HG03135 (cell line): Measurements from ENCODE around the gene COL26A1.
"Not testable (repeated sequence)": the region's sequence is repeated elsewhere in the genome, so short reads cannot be mapped to it uniquely, and the experiment has no call there.

Experiments
- ATAC-seq: cut with Tn5 transposase; IDR thresholded peaks from one replicate; pipeline ENCODE4 v1.9.1; 2021; ENCODE audit warnings: mild to moderate bottlenecking, moderate library complexity; ENCODE audit not compliant: unreplicated experiment

Gene COL26A1

DNA sequence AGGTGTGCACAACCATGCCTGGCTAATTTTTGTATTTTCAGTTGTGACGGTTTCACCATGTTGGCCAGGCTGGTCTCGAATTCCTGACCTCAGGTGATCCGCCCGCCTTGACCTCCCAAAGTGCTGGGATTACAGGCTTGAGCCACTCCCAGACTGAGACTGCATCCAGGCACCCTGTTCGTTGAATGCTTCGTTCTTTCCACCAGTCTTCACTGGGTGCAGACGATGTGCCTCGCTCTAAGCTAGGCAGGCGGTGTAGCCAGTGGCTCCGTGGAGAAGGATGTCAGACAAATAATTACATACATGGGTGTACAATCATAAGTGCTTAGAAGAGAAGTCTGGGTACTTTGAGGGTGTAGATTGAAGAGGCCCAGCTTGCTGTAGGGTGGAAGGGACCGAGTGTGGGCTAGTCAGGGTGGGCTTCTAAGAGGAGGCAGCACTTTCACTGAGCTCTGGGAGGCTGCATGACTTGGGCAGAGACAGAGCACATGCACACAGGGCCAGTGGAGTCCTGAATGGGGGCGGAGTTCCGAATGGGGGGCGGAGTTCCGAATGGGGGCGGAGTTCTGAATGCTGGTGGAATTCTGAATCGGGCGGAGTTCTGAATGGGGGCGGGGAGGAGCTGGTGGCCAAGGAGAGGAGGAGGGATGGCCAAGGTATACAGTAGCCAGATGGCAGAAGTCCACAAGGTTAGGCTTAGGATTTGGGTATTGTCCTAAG lies 74.3 kb downstream of the COL26A1 start:
- ATAC-seq, result no peak

DNA sequence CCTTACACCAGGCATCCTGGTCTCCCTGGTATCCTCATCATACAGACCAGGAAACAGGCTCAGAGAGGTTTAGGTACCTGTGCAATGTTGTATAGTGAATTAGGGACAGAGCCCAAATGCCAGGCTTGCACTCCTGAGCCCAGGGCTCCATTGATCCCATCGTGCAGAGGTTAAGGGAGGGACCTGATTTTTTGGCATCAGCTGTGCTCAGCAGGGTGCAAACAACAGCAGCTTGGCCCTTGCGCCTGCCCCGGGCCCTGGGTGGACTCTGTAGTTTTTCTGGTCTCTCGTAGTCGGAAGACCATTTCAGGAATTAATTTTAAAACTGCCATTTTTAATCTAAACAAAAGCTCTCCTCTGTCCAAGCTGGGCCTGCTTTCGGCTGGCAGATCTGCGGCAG lies 79.2 kb downstream of the COL26A1 start:
- ATAC-seq, result no peak

DNA sequence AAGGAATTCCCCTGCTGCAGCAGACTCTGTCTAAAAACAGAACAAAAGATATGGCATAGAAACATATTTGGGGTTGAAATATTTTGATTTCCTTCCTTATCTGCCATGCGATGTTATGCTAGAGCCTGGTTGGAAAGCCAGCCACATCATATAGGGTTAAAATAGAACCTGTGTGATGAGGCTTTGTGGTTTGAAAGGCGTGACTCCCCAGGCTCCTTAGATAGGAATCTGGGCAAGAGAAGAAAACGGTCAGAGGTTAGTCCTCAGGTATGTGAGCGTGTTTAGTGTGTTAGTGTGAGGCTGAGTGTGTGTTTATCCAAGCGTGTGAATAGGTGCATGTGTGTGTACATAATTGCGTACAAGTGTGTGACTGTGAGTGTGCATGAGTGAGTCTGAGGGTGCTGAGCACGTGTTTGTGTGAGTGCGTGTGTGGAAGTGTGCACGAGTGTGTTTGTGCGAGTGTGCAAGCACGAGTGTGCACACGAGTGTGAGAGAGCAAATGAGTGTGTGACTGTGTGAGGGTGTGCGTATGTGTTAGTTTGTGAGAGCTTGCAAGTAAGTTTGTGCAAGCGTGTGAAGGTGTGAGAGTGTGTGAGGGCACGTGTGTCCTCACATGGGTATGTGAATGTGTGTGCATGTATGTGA lies 79.9 kb downstream of the COL26A1 start:
- no peak for ATAC-seq

DNA sequence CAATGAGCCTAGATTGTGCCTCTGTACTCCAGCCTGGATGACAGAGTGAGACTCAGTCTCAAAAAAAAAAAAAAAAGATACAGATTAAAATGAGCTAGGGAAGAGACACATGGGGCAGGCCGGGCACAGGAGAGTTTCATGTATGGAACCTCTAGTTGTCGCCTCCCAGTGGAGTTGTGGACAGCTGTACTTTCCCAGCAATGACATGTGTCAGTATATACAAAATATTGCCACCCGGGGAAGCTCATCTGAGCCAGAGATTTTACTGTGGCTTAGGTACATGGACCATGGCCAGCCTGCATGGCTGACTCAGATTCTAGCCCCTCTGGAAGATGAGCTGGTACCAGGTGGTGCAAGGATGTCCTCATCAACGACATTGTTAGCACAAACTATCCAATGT lies 87.4 kb downstream of the COL26A1 start:
- ATAC-seq, result no peak

DNA sequence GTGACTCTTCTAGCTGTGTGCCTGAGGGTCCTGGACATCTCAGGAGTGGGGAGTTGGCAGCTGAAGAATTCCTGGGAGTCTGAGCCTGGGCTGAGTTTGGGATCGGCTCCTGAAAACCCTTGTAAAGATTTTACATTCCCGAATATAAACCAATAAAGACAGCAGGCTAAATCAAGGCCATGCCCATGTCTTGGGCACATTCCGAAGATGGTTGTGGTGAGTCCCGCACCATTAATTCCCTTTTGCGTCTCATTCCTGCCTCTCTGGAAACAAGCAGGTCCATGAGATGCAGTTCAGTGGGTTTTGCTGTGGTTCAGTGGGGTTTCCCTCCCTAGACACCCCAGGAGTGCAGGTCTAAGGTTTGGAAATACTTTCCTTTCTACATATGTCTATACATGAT lies 90.9 kb downstream of the COL26A1 start:
- ATAC-seq, result no peak

DNA sequence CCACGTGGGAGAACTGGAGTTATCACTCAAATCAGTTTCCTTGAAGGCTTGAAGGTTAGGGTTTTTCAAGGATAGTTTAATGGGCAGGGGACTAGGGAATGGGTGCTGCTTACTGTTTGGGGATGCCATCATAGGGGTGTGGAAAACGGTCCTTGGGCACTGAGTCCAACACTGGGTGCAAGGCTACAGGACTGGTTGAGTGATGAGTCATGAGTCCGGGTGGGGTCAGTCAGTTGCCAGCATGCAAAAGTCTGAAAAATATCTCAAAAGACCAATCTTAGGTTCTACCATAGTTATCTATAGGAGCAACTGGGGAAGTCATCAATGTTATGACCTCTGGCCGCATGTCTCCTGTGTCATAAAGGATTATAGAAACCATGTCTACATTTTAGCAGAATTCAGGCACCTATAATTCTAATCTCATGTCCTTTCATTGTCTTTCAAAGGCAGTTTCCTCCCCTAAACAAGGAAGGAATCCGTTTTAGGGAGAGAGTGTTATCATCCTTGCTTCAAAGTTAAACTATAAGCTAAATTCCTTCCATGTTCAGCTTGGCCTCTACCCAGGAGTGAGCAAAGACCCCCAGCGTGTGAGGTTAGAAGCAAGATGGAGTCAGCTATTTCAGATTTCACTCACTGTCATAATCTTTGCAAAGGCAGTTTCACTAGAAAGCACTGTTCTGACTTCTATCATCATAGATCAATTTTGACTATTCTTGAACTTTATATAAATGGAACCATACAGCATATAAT lies 94.5 kb downstream of the COL26A1 start:
- no peak for ATAC-seq

DNA sequence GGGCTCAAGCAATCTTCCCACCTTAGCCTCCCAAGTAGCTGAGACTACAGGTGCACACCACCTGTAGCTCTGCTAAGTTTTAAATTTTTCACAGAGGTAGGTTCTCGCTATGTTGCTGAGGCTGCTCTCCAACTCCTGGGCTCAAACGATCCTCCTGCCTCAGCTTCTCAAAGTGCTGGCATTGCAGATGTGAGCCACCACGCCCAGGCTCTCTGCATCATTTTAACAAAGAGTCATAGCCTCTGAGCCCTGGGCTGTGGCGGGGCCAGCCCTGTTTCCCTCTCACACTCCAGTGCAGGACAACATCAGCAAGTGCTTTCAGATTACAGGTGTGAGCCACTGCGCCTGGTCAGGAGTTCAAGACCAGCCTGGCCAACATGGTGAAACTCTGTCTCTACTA lies 102.5 kb downstream of the COL26A1 start:
- ATAC-seq, result no peak

DNA sequence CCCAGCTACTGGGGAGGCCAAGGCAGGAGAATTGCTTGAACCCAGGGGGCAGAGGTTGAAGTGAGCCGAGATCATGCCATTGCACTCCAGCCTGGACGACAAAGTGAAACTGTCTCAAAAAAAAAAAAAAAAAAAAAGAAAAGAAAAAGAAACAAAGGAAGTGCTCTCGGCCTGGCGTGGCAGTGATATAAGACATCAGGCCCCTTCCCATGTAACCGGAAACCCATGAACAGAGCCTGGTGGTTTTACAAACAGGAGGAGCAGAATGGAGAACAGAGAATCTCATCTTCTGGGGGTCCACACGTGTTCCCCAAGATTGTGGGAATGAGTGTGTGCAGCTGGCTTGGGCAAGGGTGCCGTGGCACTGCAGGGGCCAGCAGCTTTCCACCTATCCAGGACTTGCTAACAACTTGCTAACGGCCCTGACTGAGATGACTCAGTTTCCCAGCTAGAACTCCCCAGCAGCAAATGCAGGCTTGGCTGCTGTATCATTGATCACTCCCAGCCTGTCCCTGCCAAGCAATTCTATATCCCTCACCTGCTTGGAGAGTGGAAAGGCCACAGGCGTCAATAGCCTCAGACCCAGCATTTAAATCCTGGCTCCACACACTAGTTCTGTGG lies 103.0 kb downstream of the COL26A1 start:
- ATAC-seq, result no peak

DNA sequence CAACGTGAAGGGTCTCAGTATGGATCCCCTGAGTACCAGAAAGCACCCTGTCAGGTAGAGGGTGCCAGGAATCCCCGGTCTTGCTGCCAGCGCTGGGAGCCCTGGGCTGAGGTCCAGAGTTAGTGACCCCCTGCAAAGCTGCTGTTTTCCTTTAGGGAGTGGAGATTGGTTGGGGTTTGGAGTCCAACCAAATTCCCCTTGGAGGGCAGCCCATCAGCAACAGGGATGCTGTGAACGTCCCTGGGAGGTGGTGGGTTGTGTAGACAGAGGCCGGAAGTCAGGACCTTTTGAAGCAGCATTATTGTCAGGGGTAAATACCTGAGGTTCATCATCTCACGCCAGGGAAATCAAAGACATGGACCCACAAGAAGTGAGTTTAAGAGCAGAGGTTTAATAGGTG lies 104.2 kb downstream of the COL26A1 start:
- ATAC-seq, result no peak

DNA sequence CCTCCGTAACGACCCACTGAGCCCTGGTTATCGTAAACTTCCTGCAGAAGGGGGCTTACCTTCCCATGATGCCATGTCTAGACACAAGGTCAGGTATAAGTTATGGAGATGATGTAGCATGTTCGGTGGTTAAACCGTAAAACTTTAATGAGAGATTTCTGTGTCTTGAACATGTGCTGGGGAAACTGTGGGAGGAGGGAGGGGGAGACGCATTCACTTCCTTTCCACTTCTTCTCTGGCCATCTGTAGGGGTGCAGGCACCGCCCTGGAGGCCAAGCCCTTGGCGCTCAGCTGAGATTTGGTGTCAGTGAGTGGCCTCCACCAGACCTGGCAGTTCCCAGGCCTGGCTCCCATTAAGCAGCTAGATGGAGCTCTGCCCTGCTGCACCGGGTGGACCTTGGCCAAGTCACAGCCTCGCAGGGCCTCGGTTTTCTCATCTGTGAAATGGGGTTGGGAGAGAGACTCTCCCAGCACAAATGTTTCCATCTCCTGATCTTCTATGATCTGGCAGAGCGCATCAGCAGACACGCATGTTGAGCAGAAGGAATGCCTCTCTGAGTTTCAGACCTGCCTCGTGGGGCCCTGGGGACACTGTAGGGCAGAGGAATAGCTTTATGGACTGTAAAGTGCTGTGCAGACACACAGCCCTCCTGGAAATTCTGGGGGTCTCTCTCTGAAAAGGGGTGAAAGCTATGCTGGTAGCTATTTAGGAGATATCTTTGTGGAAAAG lies 106.0 kb downstream of the COL26A1 start:
- ATAC-seq, result no peak

DNA sequence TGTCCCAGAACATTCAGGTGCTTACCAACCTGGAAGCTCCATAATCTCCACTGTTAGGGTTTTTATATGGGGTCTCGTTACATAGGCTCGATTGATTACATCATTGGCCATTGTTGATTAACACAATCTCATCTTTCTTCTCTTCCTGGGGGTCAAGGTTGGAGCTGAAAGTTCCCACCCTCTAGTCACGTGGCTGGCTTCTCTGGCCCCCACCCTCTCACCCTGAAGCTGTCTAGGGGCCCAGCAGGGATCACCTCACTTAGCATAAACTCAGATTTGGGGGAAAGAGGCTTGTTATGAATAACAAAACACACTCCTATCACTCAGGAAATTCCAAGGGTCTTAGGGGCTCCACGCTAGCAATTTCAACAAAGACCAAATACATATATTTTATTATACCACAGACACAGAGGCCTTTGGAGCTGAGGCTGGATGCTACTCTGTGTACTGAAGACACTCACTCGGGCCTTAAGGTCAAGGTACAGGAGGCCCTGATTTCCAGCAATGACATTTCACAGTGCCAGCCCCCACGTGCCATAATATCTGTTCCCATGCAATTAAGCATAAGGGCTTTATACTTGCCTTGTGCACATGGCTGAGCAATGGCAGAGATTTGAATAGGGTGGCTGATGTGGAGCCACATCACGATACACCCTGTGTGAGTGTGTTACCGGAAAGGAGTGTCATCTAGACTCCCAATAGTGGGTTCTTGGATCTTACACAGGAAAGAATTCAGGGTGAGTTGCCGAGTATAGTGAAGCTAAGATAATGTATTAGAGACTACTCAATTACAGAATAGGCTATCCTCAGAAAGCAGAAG lies 108.2 kb downstream of the COL26A1 start:
- ATAC-seq, result no peak

DNA sequence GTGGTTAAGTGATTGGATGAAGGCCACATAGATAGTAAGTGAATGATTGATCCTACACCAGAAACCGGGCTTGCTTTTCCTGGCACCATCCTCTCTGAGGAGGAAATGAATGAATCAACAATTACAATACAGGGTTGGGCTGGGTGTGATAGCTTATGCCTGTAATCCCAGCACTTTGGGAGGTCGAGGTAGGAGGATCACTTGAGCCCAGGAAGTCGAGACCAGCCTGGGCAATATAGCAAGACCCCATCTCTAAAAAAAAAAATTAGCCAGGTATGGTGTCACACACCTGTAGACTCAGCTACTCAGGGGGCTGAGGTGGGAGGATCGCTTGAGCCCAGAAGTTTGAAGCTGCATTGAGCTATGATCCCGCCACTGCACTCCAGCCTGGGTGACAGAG lies 111.5 kb downstream of the COL26A1 start:
- ATAC-seq, result no peak

DNA sequence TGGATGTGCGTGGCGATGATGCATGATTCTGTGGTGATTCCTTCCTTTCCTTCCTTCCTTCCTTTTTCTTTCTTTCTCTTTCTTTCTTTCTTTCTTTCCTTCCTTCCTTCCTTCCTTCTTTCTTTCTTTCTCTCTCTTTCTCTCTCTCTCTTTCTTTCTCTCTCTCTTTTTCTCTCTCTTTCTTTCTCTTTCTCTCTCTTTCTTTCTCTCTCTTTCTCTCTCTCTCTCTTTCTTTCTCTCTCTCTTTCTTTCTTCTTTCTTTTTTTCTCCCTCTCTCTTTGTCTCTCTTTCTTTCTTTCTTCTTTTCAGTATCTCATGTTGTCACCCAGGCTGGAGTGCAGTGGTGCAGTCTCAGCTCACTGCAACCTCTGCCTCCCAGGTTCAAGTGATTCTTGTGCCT lies 113.0 kb downstream of the COL26A1 start:
- not testable (repeated sequence) for ATAC-seq

DNA sequence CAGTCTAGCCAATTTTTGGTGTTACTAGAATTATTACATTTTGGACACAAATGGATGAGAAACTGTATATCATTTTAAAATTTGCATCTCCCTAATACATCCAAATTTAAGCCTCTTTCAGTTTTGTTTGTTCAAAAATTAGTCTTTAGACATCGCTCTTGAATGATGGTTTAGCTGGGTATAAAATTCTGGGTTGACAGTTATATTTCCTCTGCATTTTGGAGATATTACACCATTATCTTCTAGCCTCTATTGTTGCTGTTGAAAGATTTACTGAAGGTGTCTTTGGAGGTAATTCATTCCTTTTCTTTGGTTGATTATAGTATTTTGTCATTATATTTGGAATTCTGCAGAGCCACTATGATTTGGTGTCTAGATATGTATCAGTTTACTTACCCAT lies 116.5 kb downstream of the COL26A1 start:
- no peak for ATAC-seq

DNA sequence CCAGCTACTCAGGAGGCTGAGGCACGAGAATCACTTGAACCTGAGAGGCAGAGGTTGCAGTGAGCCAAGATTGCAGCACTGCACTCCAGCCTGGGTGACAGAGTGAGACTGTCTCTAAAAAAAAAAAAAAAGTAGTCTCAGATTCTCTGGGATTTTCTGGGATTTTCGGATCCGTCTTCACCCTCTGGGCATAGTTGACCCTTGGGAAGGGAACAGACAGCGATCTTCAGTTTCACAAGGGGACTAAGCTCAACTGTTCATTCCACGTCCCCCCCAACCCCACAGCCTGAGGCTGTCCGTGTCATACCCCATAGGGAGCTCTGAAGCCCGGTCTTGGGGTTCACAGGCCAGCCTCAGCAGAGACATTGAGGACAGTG lies 123.4 kb downstream of the COL26A1 start:
- ATAC-seq, result not testable (repeated sequence)

DNA sequence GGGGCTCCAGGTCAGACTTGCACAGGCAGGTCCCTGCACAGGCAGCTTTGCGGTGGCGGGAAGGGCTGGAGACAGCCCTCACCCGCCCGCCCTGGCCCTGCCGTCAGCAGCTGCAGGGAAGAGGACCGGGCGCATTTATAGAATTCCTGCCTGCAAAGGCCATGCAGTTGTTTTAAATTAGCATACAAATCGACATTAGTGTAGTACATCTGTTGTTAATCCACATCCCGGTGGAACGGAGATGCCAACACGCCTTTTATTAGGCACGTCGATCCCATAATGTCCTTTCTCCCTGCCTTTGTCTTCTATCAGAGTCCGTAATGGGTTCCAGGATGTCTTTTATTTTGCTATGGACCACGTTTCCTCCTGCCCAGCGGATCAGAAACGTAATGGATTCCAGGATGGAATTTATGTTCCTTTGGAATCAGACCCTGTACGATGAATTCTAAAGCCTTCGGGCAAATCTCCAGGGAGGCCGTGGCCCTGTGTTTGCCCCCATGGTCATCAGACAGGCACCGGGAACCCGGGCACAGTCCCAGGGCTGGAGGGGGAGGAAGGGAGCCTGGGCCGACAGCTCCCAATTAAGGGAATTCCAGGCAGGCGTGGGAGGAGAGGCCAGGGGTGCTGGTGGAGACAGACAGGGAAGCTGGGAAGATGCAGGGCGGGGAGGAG lies 123.9 kb downstream of the COL26A1 start:
- ATAC-seq, result no peak

DNA sequence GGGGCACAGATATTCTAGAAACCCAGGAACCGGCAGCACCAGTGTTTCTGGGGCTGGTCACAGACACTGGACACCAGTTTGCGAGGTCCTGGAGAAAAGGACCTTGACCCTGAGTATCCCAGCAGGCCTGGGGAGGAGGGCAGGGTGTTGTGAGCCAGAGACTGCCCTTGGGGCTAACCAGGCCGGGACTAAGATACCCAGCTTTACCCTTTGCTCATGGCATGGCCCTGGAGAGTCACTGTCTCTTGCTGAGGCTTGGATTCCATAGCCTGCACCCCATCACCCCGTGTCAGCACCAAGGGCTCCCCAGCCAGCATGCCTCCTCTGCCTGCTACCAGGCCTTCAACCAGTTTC lies 124.4 kb downstream of the COL26A1 start:
- ATAC-seq, result no peak

DNA sequence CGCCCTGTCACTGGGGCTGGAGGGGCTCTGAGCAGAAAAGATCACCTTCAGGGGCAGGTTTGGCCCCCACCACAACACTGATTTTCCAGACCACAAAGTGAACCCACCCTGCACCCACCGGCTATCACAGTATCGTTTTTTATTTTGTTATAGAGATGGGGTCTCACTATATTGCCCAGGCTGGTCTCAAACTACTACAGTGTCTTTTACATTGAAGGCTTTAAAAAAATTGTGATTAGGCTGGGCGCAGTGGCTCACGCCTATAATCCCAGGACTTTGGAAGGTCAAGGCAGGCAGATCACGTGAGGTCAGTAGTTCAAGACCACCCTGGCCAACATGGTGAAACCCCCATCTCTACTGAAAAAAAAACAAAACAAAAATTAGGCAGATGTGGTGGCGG lies 125.1 kb downstream of the COL26A1 start:
- no peak for ATAC-seq

DNA sequence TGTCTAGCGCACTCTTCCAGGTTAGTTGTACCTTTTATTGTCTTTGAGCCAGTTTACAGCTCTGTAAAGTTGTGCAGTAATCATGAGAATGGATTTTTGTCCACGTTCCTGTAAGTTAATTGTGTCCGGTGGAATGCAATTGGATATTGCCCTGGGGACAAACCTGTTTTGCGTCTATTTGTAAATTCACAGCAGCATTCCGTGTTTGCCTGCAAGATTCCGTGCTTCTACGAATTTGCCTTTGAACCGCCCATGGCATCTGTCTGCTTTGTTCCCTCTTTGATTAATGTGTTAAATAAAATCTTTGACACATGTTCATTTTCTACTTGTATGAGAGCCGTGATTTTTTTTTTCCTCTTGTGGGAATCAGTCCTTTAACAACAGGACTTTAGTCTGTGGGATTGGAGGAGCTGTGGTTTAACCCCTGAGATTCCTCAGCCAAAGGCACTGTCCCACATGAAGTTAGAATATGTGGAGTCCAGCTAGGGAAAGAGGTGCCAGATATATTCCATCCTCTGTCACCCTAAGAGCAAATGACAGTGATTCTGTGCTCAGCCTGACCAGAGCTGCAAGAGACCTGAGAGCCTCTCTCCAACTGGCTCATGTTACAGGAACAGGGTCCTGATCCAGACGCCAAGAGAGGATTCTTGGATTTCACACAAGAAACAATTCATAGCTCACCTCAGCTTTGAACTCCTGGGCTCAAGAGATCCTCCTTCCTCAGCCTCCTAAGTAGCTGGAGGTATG lies 126.3 kb downstream of the COL26A1 start:
- ATAC-seq, result no peak
